SK-N-SH (cell line): ENCODE results near the gene NUSAP1.

Experiments
- EP300 ChIP-seq, 2 experiments: IDR thresholded peaks; 2 replicates each; pipeline versions ENCODE4 v1.4.0 to v1.6.1; 2012; ENCODE audit warnings: borderline replicate concordance in 1 of 2, low read depth in 1 of 2, low read length in 1 of 2
- FOXM1 ChIP-seq: IDR thresholded peaks from 2 replicates; pipeline ENCODE4 v1.4.0; 2012; ENCODE audit warnings: low read depth, mild to moderate bottlenecking
- GATA2 ChIP-seq: sonication (generic); formaldehyde crosslinking; IDR thresholded peaks from 2 replicates; pipeline ENCODE4 v1.5.0; 2020; ENCODE audit warnings: mild to moderate bottlenecking, missing genetic modification reagents
- JUND ChIP-seq: IDR thresholded peaks from 2 replicates; pipeline ENCODE4 v1.4.0; 2012
- MEF2A ChIP-seq: IDR thresholded peaks from 2 replicates; pipeline ENCODE4 v1.4.0; 2012; ENCODE audit warnings: low read depth, borderline replicate concordance
- NFIC ChIP-seq: IDR thresholded peaks from 2 replicates; pipeline ENCODE4 v1.4.0; 2012; ENCODE audit warnings: borderline replicate concordance
- TEAD4 ChIP-seq: IDR thresholded peaks from 2 replicates; pipeline ENCODE4 v1.4.0; 2012; ENCODE audit warnings: mild to moderate bottlenecking, borderline replicate concordance; ENCODE audit not compliant: insufficient read depth
- YY1 ChIP-seq: IDR thresholded peaks from 2 replicates; pipeline ENCODE4 v1.4.0; 2012; ENCODE audit warnings: low read depth, mild to moderate bottlenecking
- TF ChIP-seq, protein P1 (sequence below): fragments of 200-600 bp; sonication (generic); IDR thresholded peaks from 2 replicates; pipeline ENCODE4 v1.6.1; 2017; ENCODE audit warnings: antibody characterized with exemption, mild to moderate bottlenecking, moderate library complexity
- TF ChIP-seq, protein P2 (sequence below): IDR thresholded peaks from 2 replicates; pipeline ENCODE4 v1.4.0; 2012; ENCODE audit warnings: low read depth
- TF ChIP-seq, protein P3 (sequence below): IDR thresholded peaks from 2 replicates; pipeline ENCODE4 v1.6.1; 2012; ENCODE audit warnings: mild to moderate bottlenecking, low read depth, low read length, moderate library complexity
- TF ChIP-seq, protein P4 (sequence below): IDR thresholded peaks from 2 replicates; pipeline ENCODE4 v1.4.0; 2012; ENCODE audit warnings: low read depth, borderline replicate concordance

DNA sequence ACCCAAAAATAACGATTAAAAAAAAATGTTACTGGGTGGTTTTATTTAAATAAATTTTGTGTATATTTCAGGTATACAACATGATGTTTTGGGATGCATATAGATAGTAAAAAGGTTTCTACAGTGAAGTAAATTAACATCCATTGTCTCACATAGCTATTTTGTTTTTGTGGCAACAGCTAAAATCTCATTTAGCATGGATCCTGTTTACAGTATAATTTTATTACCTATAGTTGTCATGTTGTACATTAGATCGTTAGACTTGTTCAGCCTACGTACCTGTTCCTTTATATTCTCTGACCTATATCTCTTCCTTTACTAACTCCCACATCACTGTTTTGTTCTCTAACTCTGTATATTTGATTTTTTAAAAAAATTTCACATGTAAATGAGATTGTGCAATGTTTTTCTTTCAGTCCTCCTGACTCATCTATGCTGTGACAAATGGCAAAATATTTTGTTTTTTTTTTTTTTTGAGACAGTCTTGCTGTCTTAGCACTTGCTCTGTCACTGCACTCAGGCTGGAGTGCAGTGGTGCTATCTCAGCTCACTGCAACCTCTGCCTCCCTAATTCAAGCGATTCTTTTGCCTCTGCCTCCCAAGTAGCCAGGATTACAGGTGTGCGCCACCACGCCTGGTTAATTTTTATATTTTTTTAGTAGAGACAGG, 45.9 kb upstream of the NUSAP1 start:
- TF ChIP-seq YY1: no peak
- TF ChIP-seq, protein P1, sequence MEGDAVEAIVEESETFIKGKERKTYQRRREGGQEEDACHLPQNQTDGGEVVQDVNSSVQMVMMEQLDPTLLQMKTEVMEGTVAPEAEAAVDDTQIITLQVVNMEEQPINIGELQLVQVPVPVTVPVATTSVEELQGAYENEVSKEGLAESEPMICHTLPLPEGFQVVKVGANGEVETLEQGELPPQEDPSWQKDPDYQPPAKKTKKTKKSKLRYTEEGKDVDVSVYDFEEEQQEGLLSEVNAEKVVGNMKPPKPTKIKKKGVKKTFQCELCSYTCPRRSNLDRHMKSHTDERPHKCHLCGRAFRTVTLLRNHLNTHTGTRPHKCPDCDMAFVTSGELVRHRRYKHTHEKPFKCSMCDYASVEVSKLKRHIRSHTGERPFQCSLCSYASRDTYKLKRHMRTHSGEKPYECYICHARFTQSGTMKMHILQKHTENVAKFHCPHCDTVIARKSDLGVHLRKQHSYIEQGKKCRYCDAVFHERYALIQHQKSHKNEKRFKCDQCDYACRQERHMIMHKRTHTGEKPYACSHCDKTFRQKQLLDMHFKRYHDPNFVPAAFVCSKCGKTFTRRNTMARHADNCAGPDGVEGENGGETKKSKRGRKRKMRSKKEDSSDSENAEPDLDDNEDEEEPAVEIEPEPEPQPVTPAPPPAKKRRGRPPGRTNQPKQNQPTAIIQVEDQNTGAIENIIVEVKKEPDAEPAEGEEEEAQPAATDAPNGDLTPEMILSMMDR: no peak
- no peak for TF ChIP-seq EP300 (IDR thresholded peaks at IDR 0.05; ENCODE audit: borderline replicate concordance in 1 of 2, low read depth in 1 of 2, low read length in 1 of 2)
- TF ChIP-seq GATA2 (CRISPR knock-in tag): no peak
- TF ChIP-seq TEAD4: no peak
- TF ChIP-seq, protein P2, sequence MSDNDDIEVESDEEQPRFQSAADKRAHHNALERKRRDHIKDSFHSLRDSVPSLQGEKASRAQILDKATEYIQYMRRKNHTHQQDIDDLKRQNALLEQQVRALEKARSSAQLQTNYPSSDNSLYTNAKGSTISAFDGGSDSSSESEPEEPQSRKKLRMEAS: no peak
- TF ChIP-seq JUND: no peak
- no peak for TF ChIP-seq MEF2A
- TF ChIP-seq, protein P3, sequence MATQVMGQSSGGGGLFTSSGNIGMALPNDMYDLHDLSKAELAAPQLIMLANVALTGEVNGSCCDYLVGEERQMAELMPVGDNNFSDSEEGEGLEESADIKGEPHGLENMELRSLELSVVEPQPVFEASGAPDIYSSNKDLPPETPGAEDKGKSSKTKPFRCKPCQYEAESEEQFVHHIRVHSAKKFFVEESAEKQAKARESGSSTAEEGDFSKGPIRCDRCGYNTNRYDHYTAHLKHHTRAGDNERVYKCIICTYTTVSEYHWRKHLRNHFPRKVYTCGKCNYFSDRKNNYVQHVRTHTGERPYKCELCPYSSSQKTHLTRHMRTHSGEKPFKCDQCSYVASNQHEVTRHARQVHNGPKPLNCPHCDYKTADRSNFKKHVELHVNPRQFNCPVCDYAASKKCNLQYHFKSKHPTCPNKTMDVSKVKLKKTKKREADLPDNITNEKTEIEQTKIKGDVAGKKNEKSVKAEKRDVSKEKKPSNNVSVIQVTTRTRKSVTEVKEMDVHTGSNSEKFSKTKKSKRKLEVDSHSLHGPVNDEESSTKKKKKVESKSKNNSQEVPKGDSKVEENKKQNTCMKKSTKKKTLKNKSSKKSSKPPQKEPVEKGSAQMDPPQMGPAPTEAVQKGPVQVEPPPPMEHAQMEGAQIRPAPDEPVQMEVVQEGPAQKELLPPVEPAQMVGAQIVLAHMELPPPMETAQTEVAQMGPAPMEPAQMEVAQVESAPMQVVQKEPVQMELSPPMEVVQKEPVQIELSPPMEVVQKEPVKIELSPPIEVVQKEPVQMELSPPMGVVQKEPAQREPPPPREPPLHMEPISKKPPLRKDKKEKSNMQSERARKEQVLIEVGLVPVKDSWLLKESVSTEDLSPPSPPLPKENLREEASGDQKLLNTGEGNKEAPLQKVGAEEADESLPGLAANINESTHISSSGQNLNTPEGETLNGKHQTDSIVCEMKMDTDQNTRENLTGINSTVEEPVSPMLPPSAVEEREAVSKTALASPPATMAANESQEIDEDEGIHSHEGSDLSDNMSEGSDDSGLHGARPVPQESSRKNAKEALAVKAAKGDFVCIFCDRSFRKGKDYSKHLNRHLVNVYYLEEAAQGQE: no peak
- no peak for TF ChIP-seq FOXM1
- TF ChIP-seq, protein P4, sequence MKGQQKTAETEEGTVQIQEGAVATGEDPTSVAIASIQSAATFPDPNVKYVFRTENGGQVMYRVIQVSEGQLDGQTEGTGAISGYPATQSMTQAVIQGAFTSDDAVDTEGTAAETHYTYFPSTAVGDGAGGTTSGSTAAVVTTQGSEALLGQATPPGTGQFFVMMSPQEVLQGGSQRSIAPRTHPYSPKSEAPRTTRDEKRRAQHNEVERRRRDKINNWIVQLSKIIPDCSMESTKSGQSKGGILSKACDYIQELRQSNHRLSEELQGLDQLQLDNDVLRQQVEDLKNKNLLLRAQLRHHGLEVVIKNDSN: no peak
- TF ChIP-seq NFIC: no peak
